Breast epithelium (tissue), 3 donors: Measurements from ENCODE around the gene FAM217B.

ENCODE experiments used
- CTCF ChIP-seq, 3 donors: fragments of 450-650 bp; IDR thresholded peaks; one replicate each; pipeline ENCODE4 v1.5.1; 2016 to 2017; ENCODE audit warnings: antibody characterized with exemption in 3 of 3, mild to moderate bottlenecking in 3 of 3, moderate library complexity in 3 of 3
- POLR2A ChIP-seq: fragments of 450-650 bp; IDR thresholded peaks from one replicate; pipeline ENCODE4 v1.6.1; 2016; ENCODE audit warnings: antibody characterized with exemption, mild to moderate bottlenecking, moderate library complexity
- POLR2AphosphoS5 ChIP-seq, 3 donors: sonication (generic); formaldehyde crosslinking; IDR thresholded peaks; one replicate each; pipeline ENCODE4 v1.6.1; 2017; ENCODE audit warnings: antibody characterized with exemption in 3 of 3

- TF ChIP-seq POLR2AphosphoS5 (IDR thresholded peaks at IDR 0.05) (no peak), CTCF (IDR thresholded peaks at IDR 0.05) (no peak), POLR2A (no peak)
Observed at GRCh38 chr20:59895908-59896307, 44.3 kb upstream of the FAM217B start.
